OCI-LY1 (cell line): ENCODE results near the gene PABPN1L.

Source experiments
- H2AFZ ChIP-seq: fragments of 200-600 bp; sonication (generic), shearing (Covaris generic); 2 replicates; pipeline ENCODE4 v1.6.0; 2014; ENCODE audit warnings: antibody characterized with exemption, mild to moderate bottlenecking, low read length
- H3F3A ChIP-seq: fragments of 200-600 bp; sonication (generic), shearing (Covaris generic); 2 replicates; pipeline ENCODE4 v1.6.0; 2014; ENCODE audit warnings: mild to moderate bottlenecking, antibody characterized with exemption, low read length, moderate library complexity; ENCODE audit not compliant: insufficient read depth
- H3K27ac ChIP-seq: fragments of 200-600 bp; sonication (generic); 2 replicates; pipeline ENCODE4 v1.5.1; 2014; ENCODE audit warnings: low read length, mixed run types, mild to moderate bottlenecking, low read depth; ENCODE audit not compliant: poor library complexity, severe bottlenecking
- H3K27me3 ChIP-seq: fragments of 200-600 bp; sonication (generic); 2 replicates; pipeline ENCODE4 v1.6.0; 2014; ENCODE audit warnings: antibody characterized with exemption, mild to moderate bottlenecking, low read length, moderate library complexity; ENCODE audit not compliant: insufficient read depth
- H3K36me3 ChIP-seq: fragments of 200-600 bp; sonication (generic); 2 replicates; pipeline ENCODE4 v1.6.1; 2014; ENCODE audit warnings: mild to moderate bottlenecking, antibody characterized with exemption, low read length, moderate library complexity, mixed read lengths; ENCODE audit not compliant: insufficient read depth
- H3K4me1 ChIP-seq: fragments of 200-600 bp; sonication (generic); 2 replicates; pipeline ENCODE4 v1.5.1; 2014; ENCODE audit warnings: mild to moderate bottlenecking, low read length, moderate library complexity; ENCODE audit not compliant: insufficient read depth, severe bottlenecking
- H3K4me2 ChIP-seq: fragments of 200-600 bp; sonication (generic), shearing (Covaris generic); 2 replicates; pipeline ENCODE4 v1.6.1; 2014; ENCODE audit warnings: low read length
- H3K4me3 ChIP-seq: fragments of 200-600 bp; sonication (generic); 2 replicates; pipeline ENCODE4 v1.5.1; 2014; ENCODE audit warnings: low read length, low read depth, mild to moderate bottlenecking, mixed read lengths; ENCODE audit not compliant: poor library complexity, severe bottlenecking
- H3K79me2 ChIP-seq: fragments of 200-600 bp; shearing (Covaris generic); 2 replicates; pipeline ENCODE4 v1.6.1; 2016; ENCODE audit warnings: mixed run types, low read length, mixed read lengths; ENCODE audit not compliant: insufficient read depth
- H3K9ac ChIP-seq: fragments of 200-600 bp; sonication (generic), shearing (Covaris generic); 2 replicates; pipeline ENCODE4 v1.6.1; 2014; ENCODE audit warnings: mild to moderate bottlenecking, low read length, mixed read lengths
- H3K9me2 ChIP-seq: fragments of 200-600 bp; sonication (generic), shearing (Covaris generic); 2 replicates; pipeline ENCODE4 v1.6.1; 2014; ENCODE audit warnings: low read depth, mild to moderate bottlenecking, low read length, mixed read lengths
- H3K9me3 ChIP-seq: fragments of 200-600 bp; shearing (Covaris generic); 2 replicates; pipeline ENCODE4 v1.6.1; 2014; ENCODE audit warnings: low read length, mixed read lengths
- H4K20me1 ChIP-seq: fragments of 200-600 bp; sonication (generic), shearing (Covaris generic); 2 replicates; pipeline ENCODE4 v1.6.0; 2016; ENCODE audit warnings: mild to moderate bottlenecking, low read length; ENCODE audit not compliant: insufficient read depth
- CTCF ChIP-seq: fragments of 200-600 bp; sonication (generic), shearing (Covaris generic); IDR thresholded peaks from 2 replicates; pipeline ENCODE4 v1.5.1; 2017; ENCODE audit warnings: mild to moderate bottlenecking, antibody characterized with exemption, low read length, moderate library complexity, mixed read lengths
- EZH2 ChIP-seq: fragments of 200-600 bp; sonication (generic), shearing (Covaris generic); IDR thresholded peaks from 2 replicates; pipeline ENCODE4 v1.8.0; 2017; ENCODE audit warnings: borderline replicate concordance, mixed run types, mild to moderate bottlenecking, antibody characterized with exemption, low read length, moderate library complexity, mixed read lengths

The PABPN1L gene

GRCh38 chr16:88897696-88898425 is 31.4 kb upstream of the PABPN1L start:
- Histone ChIP-seq H3K9me2 (no peaks in the 10 kb centered on the region), H3K36me3 (peaks cover 7% of the 10 kb centered on the region; the same call in 1 of the 2 replicates), H2AFZ (no peak overlapping the region), H3K79me2 (no peaks in the 10 kb centered on the region), H3K9me3 (no peaks in the 10 kb centered on the region), H4K20me1 (no peaks in the 10 kb centered on the region), H3K9ac (no peak overlapping the region), H3K4me1 (no peaks in the 10 kb centered on the region), H3K27me3 (no peaks in the 10 kb centered on the region), H3K4me3 (no peak overlapping the region), H3F3A (no peaks in the 10 kb centered on the region), H3K4me2 (no peak overlapping the region), H3K27ac (no peak overlapping the region)
- TF ChIP-seq EZH2, result no peak
- TF ChIP-seq CTCF, result no peak

GRCh38 chr16:88896238-88897070 is 30.0 kb upstream of the PABPN1L start:
- TF ChIP-seq EZH2, result no peak
- no peak for TF ChIP-seq CTCF

GRCh38 chr16:88895335-88895734 is 28.9 kb upstream of the PABPN1L start:
- Histone ChIP-seq H3K9ac (no peak overlapping the region), H3K4me1 (no peaks in the 10 kb centered on the region), H3K9me2 (no peaks in the 10 kb centered on the region)

More at GRCh38 chr16:88896238-88897070, 30.0 kb upstream of the PABPN1L start:
- Histone ChIP-seq H3K4me3 (no peak overlapping the region), H2AFZ (no peak overlapping the region), H3K4me1 (no peaks in the 10 kb centered on the region), H3K9me2 (no peaks in the 10 kb centered on the region), H3K36me3 (peaks cover 9% of the 10 kb centered on the region; the same call in 1 of the 2 replicates), H3K27me3 (no peaks in the 10 kb centered on the region), H4K20me1 (no peaks in the 10 kb centered on the region), H3F3A (no peaks in the 10 kb centered on the region), H3K79me2 (no peaks in the 10 kb centered on the region), H3K9ac (no peak overlapping the region), H3K9me3 (no peaks in the 10 kb centered on the region), H3K4me2 (no peak overlapping the region), H3K27ac (no peak overlapping the region)

More at GRCh38 chr16:88895335-88895734, 28.9 kb upstream of the PABPN1L start:
- no peak overlapping the region for H2AFZ ChIP-seq
- peaks cover 18% of the 10 kb centered on the region for H3K36me3 ChIP-seq
- no peak overlapping the region for H3K4me2 ChIP-seq
- no peaks in the 10 kb centered on the region for H3K27me3 ChIP-seq
- no peaks in the 10 kb centered on the region for H3K9me3 ChIP-seq
- H4K20me1 ChIP-seq, result no peaks in the 10 kb centered on the region
- H3K4me3 ChIP-seq, result no peak overlapping the region
- H3K79me2 ChIP-seq, result no peaks in the 10 kb centered on the region
- no peak overlapping the region for H3K27ac ChIP-seq
- no peaks in the 10 kb centered on the region for H3F3A ChIP-seq
- TF ChIP-seq EZH2, result no peak
- no peak for TF ChIP-seq CTCF
